IPS-NIHi7 (cell line): ENCODE measurements around the gene DNMT3B.
"Not testable (repeated sequence)": the region's sequence is repeated elsewhere in the genome, so short reads cannot be mapped to it uniquely, and the experiment has no call there.

Experiments
- DNase-seq: peaks from one replicate; pipeline ENCODE4 v3.0.0; 2012; ENCODE audit warnings: mixed read lengths; ENCODE audit errors: extremely low spot score

The DNMT3B gene

DNA sequence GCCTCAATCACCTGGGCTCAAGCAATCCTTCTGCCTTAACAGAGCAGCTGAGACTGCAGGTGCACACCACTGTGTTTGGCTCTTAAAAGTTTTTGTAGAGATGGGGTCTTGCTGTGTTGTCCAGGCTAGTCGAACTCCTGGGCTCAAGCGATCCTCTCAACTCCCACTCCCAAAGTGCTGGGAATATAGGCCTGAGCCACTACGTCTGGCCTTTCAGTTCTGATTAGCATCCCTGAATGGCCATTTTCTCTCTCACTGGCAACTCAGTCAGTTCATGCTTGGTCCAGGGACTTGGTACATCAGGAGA, 28.5 kb downstream of the DNMT3B start:
- DNase-seq, result no peak

DNA sequence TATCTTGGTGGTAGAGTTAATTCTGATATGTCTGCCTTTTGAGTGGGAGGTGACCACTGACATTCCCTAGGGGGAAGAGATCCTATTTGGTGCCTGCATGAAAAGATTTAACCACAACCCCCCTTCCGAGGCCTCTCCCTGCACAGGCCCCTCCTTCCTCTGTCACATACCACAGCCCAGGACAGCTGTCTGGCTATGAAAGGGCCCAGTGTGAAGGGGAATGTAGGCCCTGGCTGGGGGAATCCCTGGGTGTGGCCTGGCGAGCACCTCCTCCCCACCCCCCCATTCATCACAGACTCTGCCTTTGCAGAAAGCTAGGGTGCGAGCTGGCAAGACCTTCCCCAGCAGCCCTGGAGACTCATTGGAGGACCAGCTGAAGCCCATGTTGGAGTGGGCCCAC, 30.1 kb downstream of the DNMT3B start:
- peak; percentile 36 for DNase-seq

DNA sequence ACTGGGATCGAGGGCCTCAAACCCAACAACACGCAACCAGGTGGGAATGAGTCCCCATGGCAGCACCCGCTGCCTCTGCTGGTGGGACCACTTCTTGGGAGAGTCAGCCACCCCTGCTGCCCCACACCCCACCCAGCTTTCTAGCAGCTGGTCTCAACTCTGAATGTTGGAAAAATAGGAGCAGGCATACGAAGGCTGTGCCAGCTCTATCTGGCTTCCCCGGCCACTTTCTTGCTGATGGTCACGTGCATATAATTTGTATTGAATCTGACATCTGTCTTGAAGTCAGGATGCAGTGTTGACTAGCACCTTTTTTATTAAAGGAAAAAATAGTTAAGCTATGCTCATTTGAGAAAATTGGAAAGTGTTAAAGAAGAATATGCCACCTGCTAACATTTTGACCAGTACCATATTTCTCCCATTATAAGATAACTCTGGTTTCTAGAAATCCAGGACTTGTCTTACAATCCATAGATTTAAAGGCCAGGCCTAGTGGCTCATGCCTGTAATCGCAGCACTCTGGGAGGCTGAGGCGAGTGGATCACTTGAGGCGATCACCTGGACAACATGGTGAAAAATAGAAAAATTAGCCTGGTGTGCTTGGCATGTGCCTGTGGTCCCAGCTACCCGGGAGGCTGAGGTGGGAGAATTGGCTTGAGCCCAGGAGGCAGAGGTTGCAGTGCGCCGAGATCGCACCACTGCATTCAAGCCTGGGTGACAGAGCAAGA, 30.7 kb downstream of the DNMT3B start:
- DNase-seq, result no peak

DNA sequence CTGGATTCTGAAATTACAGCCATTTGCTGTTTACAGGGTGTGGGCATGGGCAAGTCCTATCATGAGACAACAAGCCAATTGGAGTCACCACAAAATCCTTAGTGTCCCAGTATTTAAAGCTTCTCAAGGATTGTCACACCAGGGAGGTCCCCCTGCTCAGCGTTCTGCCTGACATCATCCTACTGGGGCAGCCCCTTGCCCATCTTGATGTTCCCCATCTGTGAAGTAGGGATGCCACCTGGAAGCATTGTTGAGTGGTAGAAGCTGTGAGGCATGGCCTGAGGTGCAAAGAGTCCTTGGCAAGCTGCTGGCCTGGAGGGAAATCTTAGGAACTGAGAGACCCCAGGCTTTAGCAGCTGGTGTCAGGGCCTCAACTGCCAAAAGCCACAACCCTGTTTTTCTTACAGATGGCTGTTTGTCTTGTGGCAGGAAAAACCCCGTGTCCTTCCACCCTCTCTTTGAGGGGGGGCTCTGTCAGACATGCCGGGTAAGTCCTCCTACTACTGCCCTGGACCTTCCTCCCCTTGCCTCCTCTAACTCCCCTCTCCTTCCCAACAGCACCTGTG, 34.3 kb downstream of the DNMT3B start:
- no peak for DNase-seq

DNA sequence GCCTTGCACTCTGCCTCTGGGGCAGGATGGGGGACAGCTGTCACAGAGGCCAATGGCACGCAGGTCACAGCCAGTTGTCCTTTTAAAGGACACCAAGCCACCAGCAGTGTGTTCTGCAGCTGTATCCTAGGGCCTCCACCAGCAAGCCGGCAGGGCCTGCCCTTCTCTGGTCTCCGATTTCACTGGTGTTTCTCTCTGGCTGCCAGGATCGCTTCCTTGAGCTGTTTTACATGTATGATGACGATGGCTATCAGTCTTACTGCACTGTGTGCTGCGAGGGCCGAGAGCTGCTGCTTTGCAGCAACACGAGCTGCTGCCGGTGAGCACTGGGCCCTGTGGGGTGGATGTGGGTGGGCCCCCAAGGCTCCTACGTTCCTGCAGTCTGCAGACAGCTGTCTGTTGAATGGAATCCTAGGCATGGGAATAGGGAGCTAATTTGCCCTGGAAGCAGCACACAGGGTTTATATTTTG, 34.8 kb downstream of the DNMT3B start:
- no peak for DNase-seq

DNA sequence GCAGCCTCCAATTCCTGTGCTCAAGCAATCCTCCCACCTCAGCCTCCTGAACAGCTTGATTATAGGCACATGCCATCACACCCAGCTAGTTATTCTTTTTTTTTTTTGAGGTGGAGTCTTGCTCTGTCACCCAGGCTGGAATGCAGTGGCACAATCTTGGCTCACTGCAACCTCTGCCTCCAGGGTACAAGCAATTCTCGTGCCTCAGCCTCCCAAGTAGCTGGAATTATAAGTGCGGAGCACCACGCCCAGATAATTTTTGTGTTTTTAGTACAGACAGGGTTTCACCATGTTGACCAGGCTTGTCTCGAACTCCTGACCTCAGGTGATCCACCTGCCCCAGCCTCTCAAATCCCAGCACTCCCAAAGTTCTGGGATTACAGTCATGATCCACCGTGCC, 35.4 kb downstream of the DNMT3B start:
- not testable (repeated sequence) for DNase-seq

DNA sequence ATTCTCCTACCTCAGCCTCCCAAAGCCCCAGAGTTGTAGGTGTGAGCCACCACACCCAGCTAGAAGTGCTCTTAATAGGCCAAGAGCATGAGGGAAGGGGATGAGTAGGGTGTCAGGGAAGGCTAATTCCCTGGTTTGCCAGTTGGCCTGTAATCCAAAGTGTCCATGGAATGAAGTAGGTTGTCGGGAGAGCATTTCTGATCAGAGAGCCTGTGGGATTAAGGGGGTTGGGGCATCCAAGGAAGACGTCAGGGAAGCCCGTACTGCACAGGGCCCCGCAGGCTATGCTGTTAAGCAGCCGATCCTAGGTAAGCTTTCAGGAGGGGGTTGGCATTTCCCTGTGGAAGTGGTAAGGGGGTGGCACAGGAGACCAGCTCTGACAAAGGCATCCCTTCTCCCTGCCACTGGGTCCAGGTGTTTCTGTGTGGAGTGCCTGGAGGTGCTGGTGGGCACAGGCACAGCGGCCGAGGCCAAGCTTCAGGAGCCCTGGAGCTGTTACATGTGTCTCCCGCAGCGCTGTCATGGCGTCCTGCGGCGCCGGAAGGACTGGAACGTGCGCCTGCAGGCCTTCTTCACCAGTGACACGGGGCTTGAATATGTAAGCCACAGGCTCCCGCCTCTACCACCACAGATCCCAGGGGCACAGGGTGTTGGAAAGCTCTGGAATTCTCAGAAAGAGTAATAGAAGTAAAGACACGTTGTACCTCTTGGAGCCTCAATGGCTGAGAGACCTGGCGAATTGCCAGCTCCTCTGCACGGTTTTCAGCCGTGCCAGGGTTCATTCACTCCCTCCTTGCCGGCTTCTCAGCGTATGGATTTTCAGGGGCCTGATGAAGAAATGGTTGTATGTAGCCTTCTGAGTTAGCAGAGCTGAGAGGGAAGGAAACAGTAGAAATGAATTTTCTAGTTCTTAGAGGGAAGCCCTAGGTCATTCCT, 36.1 kb downstream of the DNMT3B start:
- DNase-seq, result no peak

DNA sequence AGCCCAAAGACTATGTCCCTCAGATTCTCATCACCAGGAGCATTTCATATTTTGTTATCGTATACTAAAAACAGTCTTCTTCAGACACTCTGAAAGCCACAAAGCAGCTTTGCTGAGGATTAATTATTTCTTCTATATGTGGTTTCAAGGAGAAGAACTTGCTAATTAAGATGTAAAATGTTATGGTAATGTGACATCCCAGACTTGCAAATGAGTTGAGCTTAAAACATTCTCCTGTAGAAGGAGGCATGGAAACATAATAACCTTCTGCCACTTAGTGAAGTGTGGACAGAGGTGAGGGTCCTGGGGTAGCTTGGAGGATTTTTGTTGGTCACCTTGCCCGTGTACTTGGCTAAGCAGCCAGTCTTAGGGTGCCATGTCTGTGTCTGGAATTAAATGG, 40.9 kb downstream of the DNMT3B start:
- DNase-seq, result no peak

DNA sequence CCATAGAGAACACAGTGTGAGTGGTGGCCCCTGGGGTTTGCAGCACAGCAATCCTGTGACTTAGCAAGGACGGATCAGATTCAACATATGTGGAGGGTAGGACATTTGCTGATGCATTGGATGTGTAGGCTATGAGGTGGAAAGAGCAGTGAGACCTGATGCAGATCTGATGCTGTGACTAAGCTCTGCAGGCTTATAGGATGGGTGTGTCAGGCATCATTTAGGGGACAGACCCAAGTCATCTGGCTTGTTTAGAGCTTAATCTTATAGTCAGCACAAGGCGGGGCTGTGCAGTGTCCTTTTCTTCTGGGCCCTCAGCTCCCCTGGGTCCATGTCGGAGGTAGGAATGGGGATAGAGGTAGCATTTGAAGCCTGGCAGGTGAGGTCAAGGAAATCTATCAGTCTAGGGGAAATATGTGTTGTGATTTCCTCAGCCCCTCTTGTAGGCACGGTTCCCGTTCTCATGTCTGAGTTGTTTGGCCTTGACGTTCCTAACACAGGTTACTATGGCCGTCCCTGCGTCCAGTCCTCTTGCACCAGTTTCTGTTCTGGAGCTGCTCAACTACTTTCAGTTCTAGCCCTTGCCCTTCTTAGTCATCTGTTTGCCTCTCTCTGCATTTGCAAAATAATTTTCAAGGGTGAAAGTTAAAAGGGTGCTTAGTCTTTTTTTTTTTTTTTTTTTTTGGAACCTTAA, 42.0 kb downstream of the DNMT3B start:
- no peak for DNase-seq

DNA sequence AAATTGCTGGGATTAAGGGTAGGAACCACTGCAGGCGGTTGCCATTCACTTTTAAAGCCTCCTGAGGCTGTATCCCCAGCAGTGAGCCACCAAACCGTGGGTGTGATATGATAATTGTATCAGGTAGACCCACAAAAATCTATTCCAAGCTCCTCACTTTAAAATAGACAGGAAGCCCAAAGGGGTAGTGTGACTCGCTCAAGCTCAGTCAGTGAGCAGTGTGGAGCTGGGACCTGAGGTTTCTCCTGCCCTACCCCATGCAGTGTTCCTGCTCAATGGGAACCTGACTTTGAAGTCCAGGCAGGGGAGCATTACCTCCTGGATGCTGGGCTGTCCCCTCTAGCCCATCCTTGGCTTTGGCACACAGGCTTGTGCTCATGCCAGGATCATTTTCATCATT, 42.6 kb downstream of the DNMT3B start:
- DNase-seq, result no peak

DNA sequence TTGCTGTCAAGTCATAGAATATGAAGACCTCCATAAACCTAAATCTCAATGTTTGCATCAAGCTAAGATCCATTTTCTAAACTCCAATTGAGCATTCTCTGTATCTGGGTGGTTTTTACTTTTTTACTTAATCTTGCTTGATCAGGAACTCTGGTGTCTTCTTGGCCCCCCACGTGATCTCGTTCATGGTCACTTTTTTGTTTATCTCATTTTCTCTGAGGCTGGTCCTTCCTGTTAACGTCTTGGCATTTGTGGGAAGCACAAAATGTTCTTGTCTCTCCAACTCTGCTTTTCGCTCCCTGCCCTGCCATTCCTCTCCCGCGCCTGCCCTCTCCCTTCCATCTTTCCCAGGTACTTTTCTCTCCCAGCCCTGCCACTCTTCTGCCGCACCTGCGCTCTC, 43.5 kb downstream of the DNMT3B start:
- DNase-seq, result no peak

DNA sequence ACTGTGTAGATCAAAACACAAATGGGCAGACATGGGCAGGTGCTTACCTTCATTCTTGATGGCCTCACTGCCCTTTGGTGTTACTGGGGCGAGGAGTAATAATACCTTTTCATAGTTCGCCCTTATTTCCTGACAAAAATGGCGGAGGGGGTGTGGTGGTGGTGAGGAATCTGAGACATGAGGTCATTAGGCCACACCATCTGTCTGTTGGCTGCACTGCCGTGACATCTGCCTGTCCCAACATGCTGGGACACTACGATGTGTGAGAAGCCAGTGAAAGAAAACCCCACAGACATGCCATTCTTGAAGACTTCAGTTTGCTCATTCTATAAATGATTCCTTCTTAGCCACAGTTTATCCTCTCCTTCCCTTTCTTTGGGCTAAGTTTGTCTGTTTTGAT, 44.2 kb downstream of the DNMT3B start:
- no peak for DNase-seq

DNA sequence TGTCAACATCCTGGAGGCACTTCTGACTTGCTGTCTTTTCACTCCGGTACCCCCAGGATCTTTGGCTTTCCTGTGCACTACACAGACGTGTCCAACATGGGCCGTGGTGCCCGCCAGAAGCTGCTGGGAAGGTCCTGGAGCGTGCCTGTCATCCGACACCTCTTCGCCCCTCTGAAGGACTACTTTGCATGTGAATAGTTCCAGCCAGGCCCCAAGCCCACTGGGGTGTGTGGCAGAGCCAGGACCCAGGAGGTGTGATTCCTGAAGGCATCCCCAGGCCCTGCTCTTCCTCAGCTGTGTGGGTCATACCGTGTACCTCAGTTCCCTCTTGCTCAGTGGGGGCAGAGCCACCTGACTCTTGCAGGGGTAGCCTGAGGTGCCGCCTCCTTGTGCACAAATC, 45.5 kb downstream of the DNMT3B start:
- peak; percentile 57 for DNase-seq

DNA sequence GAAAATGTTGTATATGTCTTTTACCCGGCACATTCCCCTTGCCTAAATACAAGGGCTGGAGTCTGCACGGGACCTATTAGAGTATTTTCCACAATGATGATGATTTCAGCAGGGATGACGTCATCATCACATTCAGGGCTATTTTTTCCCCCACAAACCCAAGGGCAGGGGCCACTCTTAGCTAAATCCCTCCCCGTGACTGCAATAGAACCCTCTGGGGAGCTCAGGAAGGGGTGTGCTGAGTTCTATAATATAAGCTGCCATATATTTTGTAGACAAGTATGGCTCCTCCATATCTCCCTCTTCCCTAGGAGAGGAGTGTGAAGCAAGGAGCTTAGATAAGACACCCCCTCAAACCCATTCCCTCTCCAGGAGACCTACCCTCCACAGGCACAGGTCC, 46.3 kb downstream of the DNMT3B start:
- DNase-seq, result no peak

DNA sequence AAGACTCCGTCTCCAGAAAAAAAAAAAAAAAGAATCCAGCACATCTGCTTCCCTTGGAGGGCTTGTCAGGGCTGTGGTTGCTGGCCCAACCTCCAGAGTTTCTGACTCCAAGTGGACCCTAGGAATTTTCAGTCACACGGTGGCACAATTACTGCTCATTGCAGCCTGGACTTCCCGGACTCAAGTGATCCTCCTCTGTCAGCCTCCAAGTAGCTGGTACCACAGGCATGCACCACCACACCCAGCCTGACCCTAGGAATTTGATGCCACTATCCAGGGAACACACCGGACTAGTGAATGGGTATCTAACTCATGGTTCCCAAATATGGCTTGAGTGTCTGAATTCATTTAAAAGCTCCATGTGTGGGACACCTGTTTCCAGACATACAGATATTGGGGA, 47.7 kb downstream of the DNMT3B start:
- no peak for DNase-seq

DNA sequence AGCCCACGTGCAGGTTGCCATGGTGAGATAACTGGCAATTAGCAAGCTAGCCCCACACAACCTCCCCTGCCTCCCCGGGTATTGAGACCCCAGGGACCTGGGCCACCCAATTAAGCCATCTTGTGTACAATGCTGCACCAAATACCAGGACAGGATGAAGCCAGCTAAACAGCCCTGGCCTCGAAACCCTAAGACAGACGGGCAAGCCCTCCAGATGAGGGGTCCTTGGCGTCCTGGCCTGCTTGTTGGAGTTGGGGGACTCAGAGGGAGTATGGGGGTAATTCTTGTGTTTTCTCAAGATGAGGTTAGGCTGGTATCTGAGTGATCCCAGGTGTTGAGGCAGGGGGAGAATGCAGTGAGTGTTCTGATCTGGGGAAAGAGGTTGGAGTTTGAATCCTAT, 48.8 kb downstream of the DNMT3B start:
- DNase-seq, result no peak

DNA sequence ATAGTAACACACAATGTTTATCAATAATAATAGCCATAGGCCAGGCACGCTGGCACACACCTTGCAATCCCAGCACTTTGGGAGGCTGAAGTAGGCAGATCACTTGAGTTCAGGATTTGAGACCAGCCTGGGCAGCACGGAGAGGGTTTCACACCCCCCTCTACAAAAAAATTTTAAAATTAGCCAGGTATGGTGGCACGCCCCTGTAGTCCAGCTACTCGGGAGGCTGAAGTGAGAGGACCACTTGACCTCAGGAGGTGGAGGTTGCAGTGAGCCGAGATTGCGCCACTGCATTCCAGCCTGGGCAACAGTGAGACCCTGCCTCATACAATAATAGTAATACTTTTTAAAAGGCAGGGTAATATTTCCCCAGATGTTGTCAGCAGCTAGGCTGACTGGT, 49.7 kb downstream of the DNMT3B start:
- no peak for DNase-seq

DNA sequence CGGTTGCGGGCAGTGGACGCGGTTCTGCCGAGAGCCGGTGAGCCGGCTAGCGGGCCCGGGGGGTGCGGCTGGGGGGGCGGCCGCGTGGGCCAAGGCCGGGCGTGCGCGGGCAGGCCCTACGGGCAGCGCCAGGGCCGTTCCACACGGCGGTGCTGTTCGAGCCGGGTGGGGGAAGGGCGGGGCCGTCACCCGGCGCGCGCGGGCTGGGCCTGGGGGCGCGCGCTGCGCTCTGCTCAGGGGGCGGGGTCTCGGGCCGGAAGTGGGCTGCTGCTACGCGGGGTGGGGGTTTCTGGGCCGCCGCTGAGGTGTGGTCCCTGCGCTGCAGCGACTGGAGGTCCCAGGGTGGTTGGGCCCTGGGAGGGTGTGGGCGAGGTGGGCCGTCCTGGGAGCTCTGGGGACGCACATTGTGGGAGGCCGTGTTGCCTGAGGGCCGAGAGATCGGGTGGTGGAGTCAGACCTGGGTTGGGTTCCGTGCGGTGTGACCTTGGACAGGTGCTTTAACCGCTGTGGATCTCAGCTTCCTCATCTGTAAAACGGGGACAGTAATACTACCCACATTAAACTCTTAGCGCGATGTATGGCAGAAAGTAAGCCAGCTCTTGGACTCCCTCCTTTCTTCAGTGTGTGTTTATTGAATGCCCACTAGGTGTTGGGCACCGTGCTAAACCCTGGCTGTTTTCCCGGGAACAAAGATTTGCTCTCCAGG, 58.0 kb downstream of the DNMT3B start:
- peak; percentile 86 for DNase-seq

DNA sequence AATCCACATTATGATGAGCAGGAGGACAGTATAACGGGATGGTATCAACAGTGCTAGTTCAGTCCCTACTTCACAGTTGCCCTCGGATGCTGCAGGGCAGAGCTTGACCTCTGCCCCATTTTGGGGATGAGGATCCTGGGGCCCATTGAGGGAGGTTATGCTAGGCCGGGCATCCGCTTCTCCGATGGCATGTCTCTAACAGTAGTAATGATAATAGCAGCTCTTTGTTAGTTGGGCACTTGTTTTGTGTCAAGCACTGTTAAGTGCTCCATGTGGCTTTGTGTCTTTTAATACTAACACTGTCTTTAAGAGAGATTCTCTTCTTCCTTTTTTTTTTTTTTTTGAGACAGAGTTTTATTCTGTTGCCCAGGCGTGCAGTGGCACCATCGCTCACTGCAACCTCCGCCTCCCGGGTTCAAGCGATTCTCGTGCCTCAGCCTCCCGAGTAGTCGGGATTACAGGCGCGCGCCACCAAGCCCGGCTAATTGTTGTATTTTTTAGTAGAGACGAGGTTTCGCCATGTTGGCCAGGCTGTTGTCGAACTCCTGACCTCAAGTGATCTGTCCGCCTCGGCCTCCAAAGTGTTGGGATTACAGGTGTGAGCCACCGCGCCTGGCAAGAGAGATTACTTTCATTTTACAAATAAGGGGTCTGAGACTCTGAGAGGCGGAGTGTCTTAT, 58.7 kb downstream of the DNMT3B start:
- no peak for DNase-seq

DNA sequence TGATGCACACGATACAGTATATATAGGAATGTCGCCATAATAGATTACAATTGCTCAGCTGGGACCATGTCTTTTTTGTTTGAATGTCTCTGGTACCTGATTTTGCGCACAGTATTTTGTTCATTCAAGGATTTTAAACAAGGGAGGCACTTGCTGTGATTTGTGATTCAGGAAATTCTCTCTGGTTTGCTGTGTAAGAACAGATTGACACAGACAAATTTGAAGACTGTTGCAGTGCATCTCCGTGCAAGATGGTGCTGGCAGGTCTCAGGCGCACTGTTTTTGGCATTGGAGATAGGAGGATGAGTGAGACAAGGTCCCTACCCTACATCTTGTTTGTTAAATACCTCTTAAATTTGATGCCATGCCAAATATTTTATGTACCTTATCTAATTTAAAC, 60.0 kb downstream of the DNMT3B start:
- no peak for DNase-seq

DNA sequence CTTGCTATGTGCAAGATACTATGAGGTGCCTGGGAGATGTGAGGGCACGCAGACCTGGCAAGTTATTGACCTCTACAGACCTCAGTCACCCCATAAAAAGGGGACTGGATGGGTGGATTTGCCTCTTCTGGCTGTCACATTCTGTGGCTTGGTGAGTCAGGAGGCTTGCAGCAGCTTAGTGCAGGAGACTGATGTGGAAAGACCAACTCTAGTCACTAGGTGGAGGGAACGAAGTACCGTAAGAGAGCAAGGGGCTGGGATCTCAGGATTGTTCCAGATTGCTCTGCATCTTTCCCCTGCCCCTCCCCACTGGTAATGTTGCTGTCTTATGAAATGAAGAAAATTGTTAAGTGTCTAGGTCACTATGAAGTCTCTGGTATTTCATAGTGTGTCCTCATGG, 60.9 kb downstream of the DNMT3B start:
- DNase-seq, result no peak
